ENCODE results near the gene TMC4. TPM values are rescaled to one million over a fixed set of nuclear protein-coding genes. Genes with fewer than 3 reads are reported as not detected.
"Not testable (repeated sequence)": the region's sequence is repeated elsewhere in the genome, so short reads cannot be mapped to it uniquely, and the experiment has no call there.

TMC4 gene
- polyA plus RNA-seq = not detected

- H3K36me3 Mint-ChIP-seq = no peaks in the 10 kb centered on the region
- H3K27me3 Mint-ChIP-seq = no peaks in the 10 kb centered on the region
- H3K27ac Mint-ChIP-seq = no peak within 1 kb of the TSS
- peaks cover 0 to 13% (median 6%) of the 10 kb centered on the region in 3 donors for H3K4me1 Mint-ChIP-seq
- H3K4me3 Mint-ChIP-seq = peak within 1 kb of the TSS in 2 of 4 donors; percentile 47 to 70
- no peaks in the 10 kb centered on the region for H3K9me3 Mint-ChIP-seq
Observed at GRCh38 chr19:54172471-54173358, at the start of gene TMC4. Gene TMC4, minus strand, starts transcription at chr19:54173160. Its CDS starts 43 bp downstream, at chr19:54173117.

- not testable (repeated sequence) for H3K36me3 Mint-ChIP-seq, H3K4me1 Mint-ChIP-seq, H3K9me3 Mint-ChIP-seq, H3K27ac Mint-ChIP-seq, H3K4me3 Mint-ChIP-seq
- peaks cover 13% of the 10 kb centered on the region for H3K27me3 Mint-ChIP-seq
Observed at GRCh38 chr19:54221947-54222346, 49.0 kb upstream of the TMC4 start.

- H3K36me3 Mint-ChIP-seq, H3K4me3 Mint-ChIP-seq, H3K9me3 Mint-ChIP-seq, H3K4me1 Mint-ChIP-seq, H3K27ac Mint-ChIP-seq: not testable (repeated sequence)
- H3K27me3 Mint-ChIP-seq = peaks cover 13% of the 10 kb centered on the region
Observed at GRCh38 chr19:54219702-54220101, 46.7 kb upstream of the TMC4 start.

GRCh38 chr19:54218960-54219661 lies 46.2 kb upstream of the TMC4 start:
- H3K27me3 Mint-ChIP-seq = peaks cover 13% of the 10 kb centered on the region
- H3K27ac Mint-ChIP-seq = no peak overlapping the region
- H3K9me3 Mint-ChIP-seq = peaks cover 0 to 1% (median 1%) of the 10 kb centered on the region in 3 donors
- no peak overlapping the region for H3K4me3 Mint-ChIP-seq
- peaks cover 0 to 4% (median 3%) of the 10 kb centered on the region in 3 donors for H3K4me1 Mint-ChIP-seq
- H3K36me3 Mint-ChIP-seq = no peaks in the 10 kb centered on the region

GRCh38 chr19:54218259-54218658 lies 45.3 kb upstream of the TMC4 start:
- Mint-ChIP-seq H3K4me1 (peaks cover 0 to 2% (median 1%) of the 10 kb centered on the region in 3 donors), H3K27me3 (peaks cover 6% of the 10 kb centered on the region), H3K9me3 (peaks cover 0 to 3% (median 1%) of the 10 kb centered on the region in 3 donors), H3K4me3 (no peak overlapping the region), H3K36me3 (no peaks in the 10 kb centered on the region), H3K27ac (no peak overlapping the region)

GRCh38 chr19:54217517-54218247 lies 44.7 kb upstream of the TMC4 start:
- not testable (repeated sequence) for H3K27ac Mint-ChIP-seq

GRCh38 chr19:54216869-54217268 lies 43.9 kb upstream of the TMC4 start:
- Mint-ChIP-seq H3K4me1 (peaks cover 0 to 1% (median 0%) of the 10 kb centered on the region in 3 donors), H3K9me3 (peaks cover 0 to 3% (median 1%) of the 10 kb centered on the region in 3 donors), H3K27me3 (peaks cover 2% of the 10 kb centered on the region), H3K36me3 (peaks cover 1% of the 10 kb centered on the region), H3K27ac (no peak overlapping the region), H3K4me3 (peak overlapping the region in 1 of 4 donors; percentile 54)

More at GRCh38 chr19:54217517-54218247, 44.7 kb upstream of the TMC4 start:
- H3K9me3 Mint-ChIP-seq, H3K36me3 Mint-ChIP-seq, H3K4me3 Mint-ChIP-seq, H3K4me1 Mint-ChIP-seq, H3K27me3 Mint-ChIP-seq: not testable (repeated sequence)

GRCh38 chr19:54214734-54215133 lies 41.8 kb upstream of the TMC4 start:
- H3K36me3 Mint-ChIP-seq, H3K27me3 Mint-ChIP-seq, H3K4me3 Mint-ChIP-seq, H3K9me3 Mint-ChIP-seq, H3K27ac Mint-ChIP-seq: not testable (repeated sequence)
- peaks cover 5 to 12% (median 8%) of the 10 kb centered on the region in 3 donors for H3K4me1 Mint-ChIP-seq

- not testable (repeated sequence) for H3K4me3 Mint-ChIP-seq, H3K27ac Mint-ChIP-seq, H3K9me3 Mint-ChIP-seq, H3K27me3 Mint-ChIP-seq, H3K36me3 Mint-ChIP-seq
- peaks cover 5 to 12% (median 10%) of the 10 kb centered on the region in 3 donors for H3K4me1 Mint-ChIP-seq
Observed at GRCh38 chr19:54214217-54214616, 41.3 kb upstream of the TMC4 start.

- Mint-ChIP-seq H3K9me3 (peaks cover 0 to 3% (median 1%) of the 10 kb centered on the region in 3 donors), H3K27me3 (no peaks in the 10 kb centered on the region), H3K4me3 (peak overlapping the region in 2 of 4 donors; percentile 9 to 10), H3K27ac (peak overlapping the region; percentile 7 to 79 (median 73)), H3K4me1 (peaks cover 24 to 35% (median 25%) of the 10 kb centered on the region in 3 donors), H3K36me3 (peaks cover 1% of the 10 kb centered on the region)
Observed at GRCh38 chr19:54211235-54211634, 38.3 kb upstream of the TMC4 start.

- Mint-ChIP-seq H3K4me3 (peak overlapping the region in 1 of 4 donors; percentile 76), H3K27ac (peak overlapping the region; percentile 7 to 76 (median 17)), H3K36me3 (peaks cover 1% of the 10 kb centered on the region), H3K4me1 (peaks cover 31 to 37% (median 34%) of the 10 kb centered on the region in 3 donors), H3K27me3 (no peaks in the 10 kb centered on the region), H3K9me3 (peaks cover 0 to 3% (median 1%) of the 10 kb centered on the region in 3 donors)
Observed at GRCh38 chr19:54209811-54210494, 37.0 kb upstream of the TMC4 start.

GRCh38 chr19:54209058-54209810 lies 36.3 kb upstream of the TMC4 start:
- no peaks in the 10 kb centered on the region for H3K27me3 Mint-ChIP-seq
- peaks cover 0 to 2% (median 1%) of the 10 kb centered on the region in 3 donors for H3K9me3 Mint-ChIP-seq
- H3K4me3 Mint-ChIP-seq = peak overlapping the region in 2 of 4 donors; percentile 76 to 82
- peaks cover 8% of the 10 kb centered on the region for H3K36me3 Mint-ChIP-seq
- peak overlapping the region in 2 of 3 donors; percentile 17 to 94 for H3K27ac Mint-ChIP-seq
- peaks cover 38 to 43% (median 40%) of the 10 kb centered on the region in 3 donors for H3K4me1 Mint-ChIP-seq

- peaks cover 8% of the 10 kb centered on the region for H3K36me3 Mint-ChIP-seq
- no peaks in the 10 kb centered on the region for H3K27me3 Mint-ChIP-seq
- H3K27ac Mint-ChIP-seq = peak overlapping the region; percentile 83 to 94 (median 93)
- peak overlapping the region in 3 of 4 donors; percentile 69 to 82 (median 82) for H3K4me3 Mint-ChIP-seq
- H3K9me3 Mint-ChIP-seq = no peaks in the 10 kb centered on the region
- peaks cover 38 to 47% (median 44%) of the 10 kb centered on the region in 3 donors for H3K4me1 Mint-ChIP-seq
Observed at GRCh38 chr19:54208784-54209057, 35.8 kb upstream of the TMC4 start.
